Endothelial cell of umbilical vein (primary cell): Measurements from ENCODE around the gene ZNF202.

Experiments used
- EZH2 ChIP-seq: IDR thresholded peaks from 2 replicates; pipeline ENCODE4 v1.6.1; 2012; ENCODE audit warnings: borderline replicate concordance, low read depth, mild to moderate bottlenecking, moderate library complexity, low read length, inconsistent platforms; ENCODE audit not compliant: severe bottlenecking
- GATA2 ChIP-seq: IDR thresholded peaks from 2 replicates; pipeline ENCODE4 v1.7.0; 2011; ENCODE audit warnings: low read depth, mild to moderate bottlenecking, moderate library complexity, mixed read lengths, low read length; ENCODE audit not compliant: insufficient read length, insufficient read depth
- MYC ChIP-seq: IDR thresholded peaks from one replicate; pipeline ENCODE4 v1.6.1; 2011; ENCODE audit warnings: mild to moderate bottlenecking, low read depth, low read length
- POLR2AphosphoS5 ChIP-seq: IDR thresholded peaks from 2 replicates; pipeline ENCODE4 v1.6.1; 2012; ENCODE audit warnings: low read depth, mild to moderate bottlenecking, control low read depth, low read length, moderate library complexity; ENCODE audit not compliant: insufficient read depth
- TF ChIP-seq, protein P1 (sequence below), 2 donors: IDR thresholded peaks; 1 replicate in 1 of 2; 2 replicates in 1 of 2; pipeline ENCODE4 v1.5.1; 2011; ENCODE audit warnings: low read length in 2 of 2, mild to moderate bottlenecking in 2 of 2, moderate library complexity in 2 of 2, control low read depth in 1 of 2, inconsistent platforms in 1 of 2, low read depth in 1 of 2; ENCODE audit not compliant: insufficient read depth in 1 of 2; ENCODE audit errors: extremely low read depth in 1 of 2

DNA sequence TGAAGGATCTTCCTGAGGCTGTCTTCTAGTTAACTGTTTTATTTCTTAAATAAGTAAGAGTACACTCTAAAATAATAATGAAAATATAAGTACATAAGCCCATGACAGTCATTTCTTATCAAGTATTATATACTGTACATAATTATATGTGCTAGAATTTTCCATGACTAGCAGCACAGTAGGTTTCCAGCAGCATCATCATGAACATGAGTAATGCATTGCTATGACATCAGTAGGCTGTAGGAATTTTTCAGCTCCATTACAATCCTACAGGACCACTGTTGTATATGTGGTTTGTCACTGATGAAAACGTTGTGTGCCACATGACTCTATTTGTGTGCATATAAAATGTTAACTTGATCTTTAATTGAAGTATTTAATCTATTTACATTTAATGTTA lies 22.0 kb downstream of the ZNF202 start:
- TF ChIP-seq, protein P1, sequence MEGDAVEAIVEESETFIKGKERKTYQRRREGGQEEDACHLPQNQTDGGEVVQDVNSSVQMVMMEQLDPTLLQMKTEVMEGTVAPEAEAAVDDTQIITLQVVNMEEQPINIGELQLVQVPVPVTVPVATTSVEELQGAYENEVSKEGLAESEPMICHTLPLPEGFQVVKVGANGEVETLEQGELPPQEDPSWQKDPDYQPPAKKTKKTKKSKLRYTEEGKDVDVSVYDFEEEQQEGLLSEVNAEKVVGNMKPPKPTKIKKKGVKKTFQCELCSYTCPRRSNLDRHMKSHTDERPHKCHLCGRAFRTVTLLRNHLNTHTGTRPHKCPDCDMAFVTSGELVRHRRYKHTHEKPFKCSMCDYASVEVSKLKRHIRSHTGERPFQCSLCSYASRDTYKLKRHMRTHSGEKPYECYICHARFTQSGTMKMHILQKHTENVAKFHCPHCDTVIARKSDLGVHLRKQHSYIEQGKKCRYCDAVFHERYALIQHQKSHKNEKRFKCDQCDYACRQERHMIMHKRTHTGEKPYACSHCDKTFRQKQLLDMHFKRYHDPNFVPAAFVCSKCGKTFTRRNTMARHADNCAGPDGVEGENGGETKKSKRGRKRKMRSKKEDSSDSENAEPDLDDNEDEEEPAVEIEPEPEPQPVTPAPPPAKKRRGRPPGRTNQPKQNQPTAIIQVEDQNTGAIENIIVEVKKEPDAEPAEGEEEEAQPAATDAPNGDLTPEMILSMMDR (IDR thresholded peaks at IDR 0.05; ENCODE audit: extremely low read depth in 1 of 2, insufficient read depth in 1 of 2, low read depth in 1 of 2, low read length in 2 of 2): no peak
- TF ChIP-seq MYC: no peak
- no peak for TF ChIP-seq GATA2
- TF ChIP-seq EZH2: no peak
- TF ChIP-seq POLR2AphosphoS5: no peak
